ENCODE measurements around the gene FMNL1. TPM values are rescaled to one million over a fixed set of nuclear protein-coding genes. Genes with fewer than 3 reads are reported as not detected.

FMNL1 gene
- total RNA-seq, 1 donor from 2014 or later: 1.8 TPM

GRCh38 chr17:45260204-45260783 is 38.6 kb downstream of the FMNL1 start:
- TF ChIP-seq, protein P1, sequence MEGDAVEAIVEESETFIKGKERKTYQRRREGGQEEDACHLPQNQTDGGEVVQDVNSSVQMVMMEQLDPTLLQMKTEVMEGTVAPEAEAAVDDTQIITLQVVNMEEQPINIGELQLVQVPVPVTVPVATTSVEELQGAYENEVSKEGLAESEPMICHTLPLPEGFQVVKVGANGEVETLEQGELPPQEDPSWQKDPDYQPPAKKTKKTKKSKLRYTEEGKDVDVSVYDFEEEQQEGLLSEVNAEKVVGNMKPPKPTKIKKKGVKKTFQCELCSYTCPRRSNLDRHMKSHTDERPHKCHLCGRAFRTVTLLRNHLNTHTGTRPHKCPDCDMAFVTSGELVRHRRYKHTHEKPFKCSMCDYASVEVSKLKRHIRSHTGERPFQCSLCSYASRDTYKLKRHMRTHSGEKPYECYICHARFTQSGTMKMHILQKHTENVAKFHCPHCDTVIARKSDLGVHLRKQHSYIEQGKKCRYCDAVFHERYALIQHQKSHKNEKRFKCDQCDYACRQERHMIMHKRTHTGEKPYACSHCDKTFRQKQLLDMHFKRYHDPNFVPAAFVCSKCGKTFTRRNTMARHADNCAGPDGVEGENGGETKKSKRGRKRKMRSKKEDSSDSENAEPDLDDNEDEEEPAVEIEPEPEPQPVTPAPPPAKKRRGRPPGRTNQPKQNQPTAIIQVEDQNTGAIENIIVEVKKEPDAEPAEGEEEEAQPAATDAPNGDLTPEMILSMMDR (IDR thresholded peaks at IDR 0.05): no peak
- Mint-ChIP-seq H3K9me3 (ENCODE audit: low read depth) (no peaks in the 10 kb centered on the region), H3K4me3 (ENCODE audit: unreplicated experiment) (no peak overlapping the region), H3K36me3 (ENCODE audit: low read depth) (peaks cover 8% of the 10 kb centered on the region), H3K27me3 (ENCODE audit: low read depth) (peaks cover 2% of the 10 kb centered on the region), H3K27ac (ENCODE audit: unreplicated experiment) (no peak overlapping the region), H3K4me1 (ENCODE audit: low read depth) (peaks cover 9% of the 10 kb centered on the region)
- no peak for DNase-seq (ENCODE audit: low spot score)

GRCh38 chr17:45261577-45262515 is 40.2 kb downstream of the FMNL1 start, which contains the start of gene SPATA32:
SPATA32 (minus strand) TSS chr17:45262094; CDS start chr17:45262016, 78 bp downstream.
- H3K27ac Mint-ChIP-seq (ENCODE audit: unreplicated experiment): peak within 1 kb of the TSS; percentile 66

DNA sequence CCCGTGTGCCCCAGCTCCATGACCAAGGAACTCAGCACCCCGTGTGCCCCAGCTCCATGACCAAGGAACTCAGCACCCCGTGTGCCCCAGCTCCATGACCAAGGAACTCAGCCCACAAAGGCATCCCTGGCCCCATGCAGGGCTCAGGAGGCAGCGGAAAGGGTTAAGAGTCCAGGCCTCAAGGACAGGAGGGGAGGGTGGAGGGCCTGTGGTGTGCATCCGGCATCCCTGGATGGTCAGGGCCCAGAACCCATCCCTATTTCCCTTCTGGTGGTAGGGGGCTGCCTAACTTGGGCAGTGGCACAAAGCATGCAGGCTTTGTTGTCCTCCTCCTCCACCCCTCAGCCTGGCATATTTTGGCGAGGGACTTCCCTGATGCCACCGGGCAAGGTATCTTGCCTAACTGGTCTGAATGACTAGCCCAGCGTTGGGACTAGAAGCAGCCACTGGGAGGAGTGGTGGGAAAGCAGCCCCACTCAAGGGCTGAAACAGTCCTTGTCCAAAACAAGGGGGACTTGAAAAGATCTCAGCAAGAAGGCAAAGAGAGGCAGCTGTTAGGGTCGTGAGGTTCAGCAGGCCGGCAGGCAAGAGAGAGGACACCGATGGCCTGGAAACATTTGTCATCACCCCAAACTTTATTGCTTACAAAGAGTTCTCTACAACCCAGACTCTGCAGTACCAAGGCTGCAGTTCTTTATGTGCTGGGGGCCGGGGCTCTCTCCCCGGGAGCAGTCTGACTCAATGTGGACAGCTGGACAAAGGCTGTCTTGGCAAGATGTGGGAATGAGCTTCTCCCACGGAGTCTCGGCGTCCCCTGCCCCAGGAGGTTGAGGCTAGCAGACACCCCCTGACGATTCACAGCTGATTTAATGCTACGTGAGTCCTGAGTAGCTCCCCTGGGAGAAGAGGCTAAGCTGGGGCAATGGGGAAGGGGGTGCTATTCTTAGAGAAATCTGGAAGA is 41.1 kb downstream of the FMNL1 start:
- Mint-ChIP-seq H3K36me3 (ENCODE audit: low read depth) (peaks cover 17% of the 10 kb centered on the region), H3K9me3 (ENCODE audit: low read depth) (no peaks in the 10 kb centered on the region), H3K27me3 (ENCODE audit: low read depth) (no peaks in the 10 kb centered on the region), H3K4me3 (ENCODE audit: unreplicated experiment) (no peak overlapping the region), H3K4me1 (ENCODE audit: low read depth) (peaks cover 15% of the 10 kb centered on the region), H3K27ac (ENCODE audit: unreplicated experiment) (peak overlapping the region; percentile 66)
- TF ChIP-seq, protein P1 (IDR thresholded peaks at IDR 0.05): peak; percentile 24
- DNase-seq (ENCODE audit: low spot score): no peak

More at GRCh38 chr17:45261577-45262515, 40.2 kb downstream of the FMNL1 start, which contains the start of gene SPATA32:
- H3K36me3 Mint-ChIP-seq (ENCODE audit: low read depth): peaks cover 11% of the 10 kb centered on the region
- peaks cover 15% of the 10 kb centered on the region for H3K4me1 Mint-ChIP-seq (ENCODE audit: low read depth)
- TF ChIP-seq, protein P1 (IDR thresholded peaks at IDR 0.05): no peak
- H3K27me3 Mint-ChIP-seq (ENCODE audit: low read depth): peaks cover 2% of the 10 kb centered on the region
- no peaks in the 10 kb centered on the region for H3K9me3 Mint-ChIP-seq (ENCODE audit: low read depth)
- peak; percentile 94 for DNase-seq (ENCODE audit: low spot score)
- H3K4me3 Mint-ChIP-seq (ENCODE audit: unreplicated experiment): no peak within 1 kb of the TSS

GRCh38 chr17:45263477-45263860 is 41.8 kb downstream of the FMNL1 start:
- Mint-ChIP-seq H3K9me3 (ENCODE audit: low read depth) (no peaks in the 10 kb centered on the region), H3K27me3 (ENCODE audit: low read depth) (no peaks in the 10 kb centered on the region), H3K4me3 (ENCODE audit: unreplicated experiment) (no peak overlapping the region), H3K4me1 (ENCODE audit: low read depth) (peaks cover 15% of the 10 kb centered on the region), H3K36me3 (ENCODE audit: low read depth) (peaks cover 22% of the 10 kb centered on the region), H3K27ac (ENCODE audit: unreplicated experiment) (peak overlapping the region; percentile 66)
- DNase-seq (ENCODE audit: low spot score): no peak
- TF ChIP-seq, protein P1 (IDR thresholded peaks at IDR 0.05): no peak
